HG03095 (cell line): ENCODE data around the gene RPLP2.

Source experiments
- ATAC-seq: cut with Tn5 transposase; IDR thresholded peaks from one replicate; pipeline ENCODE4 v1.9.1; 2021; ENCODE audit warnings: moderate library complexity; ENCODE audit not compliant: unreplicated experiment

Gene RPLP2

GRCh38 chr11:821512-822371 lies 12.0 kb downstream of the RPLP2 start:
- no peak for ATAC-seq

GRCh38 chr11:823441-824291 lies 13.9 kb downstream of the RPLP2 start:
- ATAC-seq = no peak

- ATAC-seq = no peak
Observed at GRCh38 chr11:824292-824880, 14.6 kb downstream of the RPLP2 start.

- ATAC-seq = no peak
Observed at GRCh38 chr11:824942-825341, 15.2 kb downstream of the RPLP2 start.

- no peak for ATAC-seq
Observed at GRCh38 chr11:825366-826226, 15.8 kb downstream of the RPLP2 start.

- ATAC-seq = no peak
Observed at GRCh38 chr11:826227-826621, 16.5 kb downstream of the RPLP2 start.

GRCh38 chr11:826836-827145 lies 17.0 kb downstream of the RPLP2 start:
- ATAC-seq = peak; percentile 0

- ATAC-seq = peak; percentile 36
Observed at GRCh38 chr11:827146-827896, 17.6 kb downstream of the RPLP2 start.

GRCh38 chr11:827897-828192 lies 18.1 kb downstream of the RPLP2 start, which contains the start of gene CRACR2B:
Gene CRACR2B (plus strand): TSS chr11:827919. CDS start chr11:828608, 689 bp downstream.
- ATAC-seq = no peak

- no peak for ATAC-seq
Observed at GRCh38 chr11:828506-829175, 18.9 kb downstream of the RPLP2 start.

- ATAC-seq = no peak
Observed at GRCh38 chr11:829176-829846, 19.5 kb downstream of the RPLP2 start.

GRCh38 chr11:829847-830294 lies 20.1 kb downstream of the RPLP2 start:
- peak; percentile 3 for ATAC-seq

GRCh38 chr11:830295-831117 lies 20.7 kb downstream of the RPLP2 start:
- peak; percentile 42 for ATAC-seq

GRCh38 chr11:831118-831864 lies 21.5 kb downstream of the RPLP2 start:
- no peak for ATAC-seq

GRCh38 chr11:831961-832528 lies 22.3 kb downstream of the RPLP2 start:
- no peak for ATAC-seq

- no peak for ATAC-seq
Observed at GRCh38 chr11:832529-833113, 22.9 kb downstream of the RPLP2 start, which contains the start of gene CD151. Gene CD151 (plus strand): TSS chr11:832952. CDS start chr11:836070, 3,118 bp downstream.
